GM12872 (cell line): ENCODE measurements around the gene APOH.
A peak's percentile ranks its signal among the peaks of the same experiment; 100 is the strongest.

ENCODE experiments used
- CTCF ChIP-seq: IDR thresholded peaks from 3 replicates; pipeline ENCODE4 v1.5.1; 2011; ENCODE audit warnings: low read depth, mild to moderate bottlenecking, low read length, moderate library complexity; ENCODE audit not compliant: insufficient read depth

The APOH gene

GRCh38 chr17:66172691-66173223 lies 56.5 kb downstream of the APOH start:
- TF ChIP-seq CTCF: no peak

- no peak for TF ChIP-seq CTCF
Measured at GRCh38 chr17:66172144-66172543, 57.1 kb downstream of the APOH start.

GRCh38 chr17:66171692-66172091 lies 57.5 kb downstream of the APOH start:
- TF ChIP-seq CTCF: no peak

GRCh38 chr17:66171172-66171571 lies 58.0 kb downstream of the APOH start:
- no peak for TF ChIP-seq CTCF

DNA sequence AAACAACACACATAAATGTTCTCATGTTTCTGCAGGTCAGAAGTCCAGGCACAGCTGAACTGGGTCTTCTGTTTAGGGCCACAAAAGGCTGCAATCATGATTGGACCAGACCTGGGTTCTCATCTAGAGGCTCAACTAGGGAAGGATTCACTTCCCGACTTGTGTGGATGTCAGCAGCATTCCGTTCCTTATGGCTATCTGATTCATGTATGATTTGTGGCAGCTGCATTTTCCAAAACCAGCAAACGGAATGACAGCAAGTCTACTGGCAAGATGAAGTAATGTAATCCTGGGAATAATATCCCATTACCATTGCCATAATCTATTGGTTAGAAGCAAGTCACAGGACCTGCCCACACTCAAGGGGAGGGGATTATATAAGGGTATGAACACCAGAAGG lies 59.4 kb downstream of the APOH start:
- TF ChIP-seq CTCF: no peak

GRCh38 chr17:66167189-66167815 lies 61.9 kb downstream of the APOH start:
- TF ChIP-seq CTCF: no peak

GRCh38 chr17:66165537-66166123 lies 63.6 kb downstream of the APOH start:
- peak; percentile 51 for TF ChIP-seq CTCF
